AG10803 (cell line): Measurements from ENCODE around the gene MUSTN1.

Experiments used
- DNase-seq: peaks from one replicate; pipeline ENCODE4 v3.0.0; 2010; ENCODE audit warnings: low read depth
- H3K4me3 ChIP-seq: 2 replicates; pipeline ENCODE4 v1.5.1; 2011; ENCODE audit warnings: mild to moderate bottlenecking, low read length, control low read depth
- TF ChIP-seq, protein P1 (sequence below): conservative IDR thresholded peaks from 2 replicates; pipeline ENCODE4 v1.5.1; 2011; ENCODE audit warnings: mild to moderate bottlenecking, low read length, control low read depth, inconsistent platforms

Gene MUSTN1

DNA sequence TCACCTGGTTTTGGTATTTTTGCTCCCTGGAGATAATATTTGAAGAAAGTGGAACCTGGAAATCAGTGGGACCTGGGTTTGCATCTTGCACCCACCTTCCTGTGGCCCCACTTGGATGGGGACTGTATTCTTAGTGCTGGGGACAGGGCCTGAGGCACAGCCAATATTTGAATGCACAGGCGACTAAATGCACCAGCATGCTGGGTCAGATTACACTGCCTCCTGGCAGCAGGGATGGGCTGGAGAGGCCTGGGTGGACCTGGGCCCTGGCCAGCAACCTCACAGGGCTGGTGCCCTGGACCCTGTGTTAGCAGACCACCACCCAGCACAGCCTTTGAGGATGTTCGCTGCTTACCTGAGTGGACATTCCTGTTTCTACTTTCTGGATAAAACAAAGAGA is 14.9 kb downstream of the MUSTN1 start:
- TF ChIP-seq, protein P1, sequence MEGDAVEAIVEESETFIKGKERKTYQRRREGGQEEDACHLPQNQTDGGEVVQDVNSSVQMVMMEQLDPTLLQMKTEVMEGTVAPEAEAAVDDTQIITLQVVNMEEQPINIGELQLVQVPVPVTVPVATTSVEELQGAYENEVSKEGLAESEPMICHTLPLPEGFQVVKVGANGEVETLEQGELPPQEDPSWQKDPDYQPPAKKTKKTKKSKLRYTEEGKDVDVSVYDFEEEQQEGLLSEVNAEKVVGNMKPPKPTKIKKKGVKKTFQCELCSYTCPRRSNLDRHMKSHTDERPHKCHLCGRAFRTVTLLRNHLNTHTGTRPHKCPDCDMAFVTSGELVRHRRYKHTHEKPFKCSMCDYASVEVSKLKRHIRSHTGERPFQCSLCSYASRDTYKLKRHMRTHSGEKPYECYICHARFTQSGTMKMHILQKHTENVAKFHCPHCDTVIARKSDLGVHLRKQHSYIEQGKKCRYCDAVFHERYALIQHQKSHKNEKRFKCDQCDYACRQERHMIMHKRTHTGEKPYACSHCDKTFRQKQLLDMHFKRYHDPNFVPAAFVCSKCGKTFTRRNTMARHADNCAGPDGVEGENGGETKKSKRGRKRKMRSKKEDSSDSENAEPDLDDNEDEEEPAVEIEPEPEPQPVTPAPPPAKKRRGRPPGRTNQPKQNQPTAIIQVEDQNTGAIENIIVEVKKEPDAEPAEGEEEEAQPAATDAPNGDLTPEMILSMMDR: no peak
- H3K4me3 ChIP-seq: no peak overlapping the region
- DNase-seq: no peak

DNA sequence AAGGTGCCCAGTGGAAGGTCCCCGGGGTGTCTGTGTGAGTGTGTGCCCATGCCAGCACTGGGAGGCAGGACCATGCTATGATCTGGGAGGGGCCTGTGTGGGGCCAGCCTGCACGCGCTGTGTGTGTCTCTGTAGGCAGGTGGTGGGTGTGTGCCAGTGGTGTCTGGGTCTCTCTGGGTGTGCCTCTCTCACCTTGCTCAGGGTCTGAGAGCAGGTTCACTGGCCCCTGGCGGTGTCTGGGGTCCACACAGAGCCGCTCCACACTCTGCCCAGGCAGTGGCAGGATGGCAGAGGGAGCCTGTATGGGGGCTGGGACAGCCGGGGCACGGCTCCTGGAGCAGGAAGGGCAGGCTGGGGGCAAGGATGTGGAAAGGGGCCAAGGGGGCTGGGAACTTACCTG is 17.0 kb downstream of the MUSTN1 start:
- TF ChIP-seq, protein P1: no peak
- no peak overlapping the region for H3K4me3 ChIP-seq
- no peak for DNase-seq

DNA sequence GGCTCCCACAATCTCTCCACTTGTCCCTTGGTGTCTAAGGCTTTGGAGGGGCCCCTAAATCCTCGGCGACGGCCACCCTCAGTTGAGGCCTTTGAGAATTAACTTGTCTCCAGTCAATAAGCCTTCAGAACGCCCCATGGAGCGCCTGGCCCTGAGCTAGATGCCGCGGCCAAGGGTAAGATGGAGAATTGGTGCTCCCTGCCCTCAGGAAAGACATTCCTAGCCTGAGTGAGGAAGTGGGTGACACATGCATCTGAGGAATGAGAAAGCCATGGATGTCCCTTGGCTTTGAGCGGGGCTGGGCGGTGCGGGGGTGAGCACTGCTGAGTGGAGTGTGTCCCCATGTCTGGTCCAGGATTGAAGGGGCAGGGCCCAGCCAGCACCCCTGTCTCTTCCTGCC is 17.6 kb downstream of the MUSTN1 start:
- H3K4me3 ChIP-seq: no peak overlapping the region
- DNase-seq: no peak
- TF ChIP-seq, protein P1: no peak

DNA sequence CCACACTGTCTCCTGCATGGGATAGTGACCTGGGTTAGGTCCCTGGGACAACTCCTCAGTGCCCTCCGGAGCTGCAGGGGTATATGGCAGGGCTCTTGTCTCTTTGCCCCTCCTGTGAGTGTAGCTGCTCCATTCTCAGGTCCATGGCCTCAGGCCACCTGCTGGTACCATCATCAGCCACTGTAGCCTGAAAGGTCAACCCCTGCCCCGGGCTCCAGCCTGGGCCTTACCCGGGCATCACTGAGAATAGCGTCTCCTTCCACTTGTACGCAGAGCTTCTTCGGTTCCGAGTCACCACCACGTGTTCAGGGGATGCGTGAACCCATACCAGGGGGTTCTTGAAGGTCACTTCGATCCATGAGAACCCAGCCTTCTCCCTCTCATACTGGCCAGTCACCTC is 18.2 kb downstream of the MUSTN1 start:
- DNase-seq: no peak
- TF ChIP-seq, protein P1: no peak
- H3K4me3 ChIP-seq: no peak overlapping the region

DNA sequence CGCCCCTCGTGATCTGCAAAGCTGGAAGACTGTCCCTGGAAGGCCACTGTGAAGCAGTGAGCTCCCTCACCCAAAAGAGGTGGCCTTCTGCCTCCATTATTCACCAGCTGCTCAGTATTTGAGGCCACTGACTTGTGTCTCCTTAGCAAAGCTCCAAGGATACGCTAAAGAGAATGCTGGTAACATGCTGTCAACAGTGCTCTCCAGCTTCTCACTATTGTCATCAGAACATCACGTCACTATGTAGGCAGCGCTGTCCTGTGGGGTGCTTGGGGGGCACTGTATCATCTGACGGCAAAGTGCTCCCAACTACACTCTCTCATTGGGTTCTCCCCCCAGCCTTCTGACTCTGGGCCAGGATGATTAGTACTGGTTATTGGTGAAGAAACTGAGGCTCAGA is 18.6 kb downstream of the MUSTN1 start:
- H3K4me3 ChIP-seq: no peak overlapping the region
- TF ChIP-seq, protein P1: no peak
- DNase-seq: no peak

DNA sequence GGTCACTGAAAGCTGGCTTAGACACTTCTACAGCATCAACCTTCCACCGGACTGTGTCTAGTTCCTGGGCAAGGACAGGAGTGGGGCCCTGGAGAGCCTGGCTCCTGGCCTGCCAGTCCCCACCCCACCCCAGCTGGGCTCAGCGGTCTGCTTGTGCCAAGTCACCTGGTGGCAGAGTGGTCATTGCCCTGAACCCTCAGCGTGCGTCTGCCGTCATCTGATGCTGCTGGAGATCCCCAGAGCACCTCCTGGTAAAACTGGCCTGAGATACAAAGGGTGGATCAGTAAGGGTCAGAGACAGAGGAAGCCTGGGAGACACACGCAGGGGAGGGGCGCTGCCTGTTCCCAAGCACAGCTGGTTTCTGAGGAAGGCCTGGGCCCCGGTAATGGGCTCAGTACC is 21.0 kb downstream of the MUSTN1 start:
- H3K4me3 ChIP-seq: no peak overlapping the region
- DNase-seq: no peak
- TF ChIP-seq, protein P1: no peak

DNA sequence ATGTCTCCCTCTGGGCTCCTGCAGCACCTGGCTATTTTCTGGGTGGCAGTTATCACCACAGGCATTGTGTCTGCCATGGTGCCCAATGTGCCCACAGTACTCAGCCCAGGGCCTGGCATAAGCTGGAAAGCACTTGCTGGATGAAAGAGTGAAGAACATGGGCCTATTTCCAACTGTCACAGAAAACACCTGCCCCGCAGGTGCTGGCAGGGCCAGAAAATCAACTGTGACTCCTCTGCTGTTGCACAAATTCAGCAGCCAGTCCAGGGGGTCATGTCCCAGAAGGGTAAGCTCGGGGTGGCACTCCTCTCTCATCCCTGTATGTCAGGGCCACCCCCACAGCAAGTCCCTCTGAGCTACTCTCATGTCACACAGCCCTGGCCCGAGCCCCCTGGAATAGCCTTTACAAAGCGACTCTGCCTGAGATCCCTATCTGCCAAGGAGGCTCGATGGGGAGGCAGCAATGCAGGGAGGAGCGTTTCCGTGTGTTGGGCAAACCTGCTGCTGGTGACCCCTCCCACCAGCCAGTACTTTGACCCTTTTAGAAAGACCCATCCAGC is 23.3 kb downstream of the MUSTN1 start:
- no peak for DNase-seq
- TF ChIP-seq, protein P1: no peak
- H3K4me3 ChIP-seq: no peak overlapping the region
